Measurements from ENCODE around the gene MOV10.
"Not testable (repeated sequence)": the region's sequence is repeated elsewhere in the genome, so short reads cannot be mapped to it uniquely, and the experiment has no call there.

MOV10 gene

GRCh38 chr1:112674440-112674985 lies at the start of gene MOV10:
MOV10 (plus strand) TSS chr1:112674659; CDS start chr1:112674913, 254 bp downstream.
- no peak for DNase-seq

GRCh38 chr1:112625696-112626095 lies 48.8 kb upstream of the MOV10 start:
- no peak for DNase-seq

GRCh38 chr1:112626193-112626592 lies 48.3 kb upstream of the MOV10 start:
- no peak for DNase-seq

- no peak for DNase-seq
These were observed 47.6 kb upstream of the MOV10 start for GRCh38 chr1:112626887-112627286.

GRCh38 chr1:112628516-112628915 lies 45.9 kb upstream of the MOV10 start:
- DNase-seq = no peak

- DNase-seq = no peak
These were observed 45.2 kb upstream of the MOV10 start for GRCh38 chr1:112629256-112629655.

GRCh38 chr1:112633628-112634027 lies 40.8 kb upstream of the MOV10 start:
- no peak for DNase-seq

- DNase-seq = no peak
These were observed 40.1 kb upstream of the MOV10 start for GRCh38 chr1:112634367-112634766.

GRCh38 chr1:112636056-112636455 lies 38.4 kb upstream of the MOV10 start:
- DNase-seq = no peak

- no peak for DNase-seq
These were observed 37.7 kb upstream of the MOV10 start for GRCh38 chr1:112636597-112637253.

GRCh38 chr1:112637254-112638109 lies 37.0 kb upstream of the MOV10 start:
- no peak for DNase-seq

GRCh38 chr1:112638110-112638428 lies 36.4 kb upstream of the MOV10 start:
- no peak for DNase-seq

- DNase-seq = not testable (repeated sequence)
These were observed 34.0 kb upstream of the MOV10 start for GRCh38 chr1:112640437-112640836.

- no peak for DNase-seq
These were observed 31.4 kb upstream of the MOV10 start for GRCh38 chr1:112643080-112643479.

GRCh38 chr1:112646225-112646624 lies 28.2 kb upstream of the MOV10 start:
- no peak for DNase-seq

GRCh38 chr1:112651205-112651604 lies 23.3 kb upstream of the MOV10 start:
- no peak for DNase-seq

- DNase-seq = no peak
These were observed 8.6 kb upstream of the MOV10 start for GRCh38 chr1:112665857-112666256.

- DNase-seq = no peak
These were observed 7.5 kb upstream of the MOV10 start for GRCh38 chr1:112666946-112667345.

- DNase-seq = no peak
These were observed 2.5 kb upstream of the MOV10 start for GRCh38 chr1:112672009-112672408.

GRCh38 chr1:112672842-112673241 lies 1.6 kb upstream of the MOV10 start:
- no peak for DNase-seq

GRCh38 chr1:112673592-112674439 lies 643 bp upstream of the MOV10 start:
- no peak for DNase-seq

GRCh38 chr1:112674986-112675727 lies 698 bp downstream of the MOV10 start:
- DNase-seq = no peak

Measured in NCI-H2081 treated with DMSO at 0.1 percent for 48 hours (cell line).